DOHH2 (cell line): ENCODE results near the gene GPC5.

ENCODE experiments used
- EZH2phosphoT487 ChIP-seq: fragments of 200-600 bp; sonication (generic); IDR thresholded peaks from 2 replicates; pipeline ENCODE4 v1.6.1; 2017; ENCODE audit warnings: borderline replicate concordance, mild to moderate bottlenecking, antibody characterized with exemption, low read length, moderate library complexity, mixed read lengths
- TF ChIP-seq, protein P1 (sequence below): fragments of 200-600 bp; sonication (generic); IDR thresholded peaks from one replicate; pipeline ENCODE4 v1.5.1; 2014; ENCODE audit warnings: antibody characterized with exemption, mild to moderate bottlenecking, low read depth, low read length; ENCODE audit not compliant: poor library complexity, severe bottlenecking

DNA sequence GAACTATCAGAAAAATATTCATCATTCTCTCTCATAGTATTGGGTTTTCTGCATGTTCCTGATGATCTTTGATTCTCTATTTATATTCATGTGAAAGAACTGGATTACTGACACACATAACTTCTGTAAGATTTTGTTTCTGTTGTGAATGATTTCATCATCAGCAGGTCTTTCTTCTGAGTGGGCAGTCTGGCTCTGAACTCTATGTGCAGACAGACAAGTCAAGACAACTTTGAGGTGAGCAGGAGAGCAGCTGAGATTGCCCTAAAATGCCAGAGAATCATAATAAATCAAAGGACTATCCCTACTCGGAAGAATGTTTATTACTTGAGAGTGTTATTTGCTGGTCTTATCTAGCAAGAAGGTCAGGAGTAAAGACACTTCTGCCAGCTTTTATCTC, 1176.1 kb downstream of the GPC5 start:
- no peak for TF ChIP-seq EZH2phosphoT487
- TF ChIP-seq, protein P1, sequence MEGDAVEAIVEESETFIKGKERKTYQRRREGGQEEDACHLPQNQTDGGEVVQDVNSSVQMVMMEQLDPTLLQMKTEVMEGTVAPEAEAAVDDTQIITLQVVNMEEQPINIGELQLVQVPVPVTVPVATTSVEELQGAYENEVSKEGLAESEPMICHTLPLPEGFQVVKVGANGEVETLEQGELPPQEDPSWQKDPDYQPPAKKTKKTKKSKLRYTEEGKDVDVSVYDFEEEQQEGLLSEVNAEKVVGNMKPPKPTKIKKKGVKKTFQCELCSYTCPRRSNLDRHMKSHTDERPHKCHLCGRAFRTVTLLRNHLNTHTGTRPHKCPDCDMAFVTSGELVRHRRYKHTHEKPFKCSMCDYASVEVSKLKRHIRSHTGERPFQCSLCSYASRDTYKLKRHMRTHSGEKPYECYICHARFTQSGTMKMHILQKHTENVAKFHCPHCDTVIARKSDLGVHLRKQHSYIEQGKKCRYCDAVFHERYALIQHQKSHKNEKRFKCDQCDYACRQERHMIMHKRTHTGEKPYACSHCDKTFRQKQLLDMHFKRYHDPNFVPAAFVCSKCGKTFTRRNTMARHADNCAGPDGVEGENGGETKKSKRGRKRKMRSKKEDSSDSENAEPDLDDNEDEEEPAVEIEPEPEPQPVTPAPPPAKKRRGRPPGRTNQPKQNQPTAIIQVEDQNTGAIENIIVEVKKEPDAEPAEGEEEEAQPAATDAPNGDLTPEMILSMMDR: no peak
